HG03066 (cell line): Measurements from ENCODE around the gene ACADVL.

Experiments
- ATAC-seq: cut with Tn5 transposase; IDR thresholded peaks from one replicate; pipeline ENCODE4 v1.9.1; 2021; ENCODE audit warnings: low read depth; ENCODE audit not compliant: unreplicated experiment

Gene ACADVL

DNA sequence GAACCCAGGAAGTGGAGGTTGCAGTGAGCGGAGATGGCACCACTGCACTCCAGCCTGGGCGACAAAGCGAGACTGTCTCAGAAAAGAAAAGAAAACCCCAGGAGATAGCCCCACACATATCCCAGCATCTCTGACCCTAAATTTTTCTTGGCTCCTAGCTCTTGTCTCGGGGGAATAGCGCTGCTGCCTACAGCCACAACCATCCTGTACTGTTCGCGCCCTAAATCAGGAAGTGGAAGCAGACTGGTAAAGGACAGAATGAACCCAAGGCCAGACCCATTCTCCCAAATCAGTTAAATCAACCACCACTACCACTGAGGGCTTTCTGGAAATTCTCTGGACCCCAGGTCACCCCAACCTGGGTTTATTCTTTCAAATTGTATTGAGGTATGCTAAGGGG lies 30.1 kb downstream of the ACADVL start:
- no peak for ATAC-seq

DNA sequence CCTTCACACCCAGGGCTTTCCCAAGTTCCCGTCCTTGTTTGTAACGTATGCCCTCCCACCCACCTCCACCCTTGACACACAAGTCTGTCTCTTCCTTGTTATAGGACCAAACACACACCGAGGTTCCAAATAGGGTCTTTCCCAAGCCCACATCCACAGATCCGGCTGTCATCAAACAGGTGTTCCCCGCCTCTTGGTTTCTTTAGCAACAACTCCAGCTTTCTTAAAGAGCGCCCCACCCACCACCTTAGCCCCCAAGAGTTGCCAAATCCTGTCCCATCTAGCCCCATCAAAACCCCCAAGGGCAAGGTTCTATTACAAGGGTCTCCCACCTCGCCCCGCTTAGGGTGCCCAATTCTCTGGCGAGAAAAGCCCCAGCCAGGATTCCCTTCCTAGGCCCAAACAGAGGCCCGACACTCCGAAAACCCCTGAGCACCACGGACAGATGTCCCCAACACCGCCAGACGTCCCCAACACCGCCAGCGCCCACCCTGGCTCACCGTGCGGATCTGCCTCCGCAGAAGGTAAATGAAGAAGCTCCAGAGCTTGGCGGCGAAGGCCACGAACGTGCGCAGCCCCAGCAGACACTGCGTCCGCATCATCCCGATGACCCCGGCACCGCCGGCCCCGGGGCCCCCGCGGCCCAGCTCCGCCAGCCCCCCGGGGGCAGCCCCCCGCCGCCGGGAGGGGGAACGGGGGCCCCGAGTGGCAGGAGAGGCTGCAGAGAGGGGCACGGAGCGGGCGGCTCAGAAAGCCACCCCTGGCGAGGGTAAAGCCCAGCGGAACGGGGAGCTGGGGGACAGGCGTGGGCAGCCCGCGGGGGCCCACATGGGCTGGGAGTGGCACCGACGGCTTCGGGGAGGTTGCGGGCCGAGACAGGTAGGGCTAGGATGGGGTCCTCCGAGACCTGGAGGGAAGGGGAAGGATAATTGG lies 31.2 kb downstream of the ACADVL start:
- ATAC-seq, result no peak

DNA sequence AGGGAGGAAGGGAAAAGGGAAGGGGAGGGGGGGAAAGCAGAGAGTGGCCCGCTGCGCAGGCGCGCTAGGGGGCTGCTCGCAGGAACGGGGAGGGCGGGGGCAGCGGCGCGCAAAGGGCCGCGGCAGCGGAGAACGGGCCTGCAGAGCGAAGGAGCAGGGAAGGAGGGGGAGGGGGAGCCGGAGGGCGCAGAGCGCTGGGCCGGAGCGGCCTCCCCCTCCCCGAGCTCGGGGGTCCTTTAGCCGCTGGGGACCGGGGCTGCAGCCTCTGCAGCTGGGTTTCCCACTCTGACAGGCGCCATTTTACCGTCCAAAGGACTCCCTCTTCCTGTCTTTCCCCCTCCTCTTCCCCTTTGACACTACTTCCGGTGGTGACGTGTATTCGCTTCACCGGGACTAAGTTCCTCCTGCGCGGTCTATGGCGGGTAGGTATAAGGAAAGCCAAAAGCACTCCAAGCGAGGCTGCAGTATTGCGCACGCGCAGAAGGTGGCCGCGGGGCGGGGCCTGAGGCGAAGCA lies 32.0 kb downstream of the ACADVL start, which contains the start of gene CTDNEP1:
Gene CTDNEP1 (minus strand): TSS at position 74 of the 515 bp plus-strand sequence. CDS start 438 bp downstream, outside the sequence.
- peak; percentile 87 for ATAC-seq

- peak; percentile 50 for ATAC-seq
Observed at GRCh38 chr17:7252176-7253043, 32.7 kb downstream of the ACADVL start, which contains the start of gene ELP5. Gene ELP5 (plus strand): TSS chr17:7252215. CDS start chr17:7252551, 336 bp downstream.

GRCh38 chr17:7253082-7253481 lies 33.3 kb downstream of the ACADVL start:
- no peak for ATAC-seq

DNA sequence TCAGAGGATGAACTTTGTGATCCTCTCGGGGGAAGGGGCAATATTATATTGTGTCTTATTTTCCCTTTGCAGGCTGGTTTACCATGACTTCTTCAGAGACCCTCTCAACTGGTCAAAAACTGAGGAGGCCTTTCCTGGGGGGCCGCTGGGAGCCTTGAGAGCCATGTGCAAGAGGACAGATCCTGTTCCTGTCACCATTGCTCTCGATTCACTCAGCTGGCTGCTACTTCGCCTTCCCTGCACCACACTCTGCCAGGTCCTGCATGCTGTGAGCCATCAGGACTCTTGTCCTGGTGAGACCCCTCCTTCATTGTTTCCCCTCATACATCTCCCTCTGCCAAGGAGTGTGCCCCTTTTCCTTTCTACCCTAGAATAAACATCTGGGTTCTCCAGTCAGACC lies 34.8 kb downstream of the ACADVL start:
- ATAC-seq, result no peak

- ATAC-seq, result no peak
Observed at GRCh38 chr17:7256766-7257456, 37.2 kb downstream of the ACADVL start.

DNA sequence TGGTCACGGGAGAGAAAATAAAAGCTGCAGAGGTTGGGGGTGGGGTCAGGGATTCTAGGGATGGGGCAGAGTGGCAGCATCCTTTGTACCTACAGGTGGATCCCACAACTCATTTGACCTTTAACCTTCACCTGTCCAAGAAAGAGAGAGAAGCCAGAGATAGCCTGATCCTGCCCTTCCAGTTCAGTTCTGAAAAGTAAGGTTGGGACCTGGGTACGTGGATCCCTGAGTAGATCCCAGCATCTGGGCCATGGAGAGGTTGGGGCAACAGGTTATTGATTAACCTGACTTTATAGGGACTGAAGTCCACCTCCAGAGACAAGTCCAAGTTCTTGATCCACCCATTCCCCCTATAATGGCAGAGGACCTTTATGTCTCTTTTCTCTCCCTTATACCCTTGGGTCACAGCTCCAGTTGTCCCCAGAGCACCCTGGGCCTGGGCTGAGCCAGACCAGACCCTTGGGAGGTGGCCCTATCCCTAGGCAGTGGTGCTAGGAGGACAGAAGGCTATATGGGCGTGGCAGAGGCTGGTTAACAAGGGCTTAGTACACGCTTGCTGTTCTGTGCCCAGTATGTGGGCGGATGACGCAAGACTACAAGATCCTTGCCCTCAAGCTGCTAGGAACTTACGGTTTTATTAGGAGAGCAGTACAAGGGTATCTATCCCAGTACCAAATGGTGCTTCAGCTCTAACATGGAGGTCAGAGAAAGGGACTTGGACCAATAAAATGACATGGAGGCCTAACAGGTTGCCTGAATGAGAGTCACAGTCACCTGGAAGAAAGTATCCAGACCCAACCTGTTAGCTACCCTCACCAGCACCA lies 39.2 kb downstream of the ACADVL start:
- ATAC-seq, result no peak

- ATAC-seq, result no peak
Observed at GRCh38 chr17:7259555-7259889, 39.8 kb downstream of the ACADVL start.

- ATAC-seq, result no peak
Observed at GRCh38 chr17:7260151-7260550, 40.4 kb downstream of the ACADVL start.

- ATAC-seq, result no peak
Observed at GRCh38 chr17:7260651-7261378, 41.1 kb downstream of the ACADVL start.

GRCh38 chr17:7261379-7262191 lies 41.8 kb downstream of the ACADVL start:
- ATAC-seq, result no peak

- no peak for ATAC-seq
Observed at GRCh38 chr17:7262192-7262934, 42.6 kb downstream of the ACADVL start, which contains the start of gene CLDN7. Gene CLDN7 (minus strand): TSS chr17:7262478. CDS start chr17:7262043, 435 bp downstream.

DNA sequence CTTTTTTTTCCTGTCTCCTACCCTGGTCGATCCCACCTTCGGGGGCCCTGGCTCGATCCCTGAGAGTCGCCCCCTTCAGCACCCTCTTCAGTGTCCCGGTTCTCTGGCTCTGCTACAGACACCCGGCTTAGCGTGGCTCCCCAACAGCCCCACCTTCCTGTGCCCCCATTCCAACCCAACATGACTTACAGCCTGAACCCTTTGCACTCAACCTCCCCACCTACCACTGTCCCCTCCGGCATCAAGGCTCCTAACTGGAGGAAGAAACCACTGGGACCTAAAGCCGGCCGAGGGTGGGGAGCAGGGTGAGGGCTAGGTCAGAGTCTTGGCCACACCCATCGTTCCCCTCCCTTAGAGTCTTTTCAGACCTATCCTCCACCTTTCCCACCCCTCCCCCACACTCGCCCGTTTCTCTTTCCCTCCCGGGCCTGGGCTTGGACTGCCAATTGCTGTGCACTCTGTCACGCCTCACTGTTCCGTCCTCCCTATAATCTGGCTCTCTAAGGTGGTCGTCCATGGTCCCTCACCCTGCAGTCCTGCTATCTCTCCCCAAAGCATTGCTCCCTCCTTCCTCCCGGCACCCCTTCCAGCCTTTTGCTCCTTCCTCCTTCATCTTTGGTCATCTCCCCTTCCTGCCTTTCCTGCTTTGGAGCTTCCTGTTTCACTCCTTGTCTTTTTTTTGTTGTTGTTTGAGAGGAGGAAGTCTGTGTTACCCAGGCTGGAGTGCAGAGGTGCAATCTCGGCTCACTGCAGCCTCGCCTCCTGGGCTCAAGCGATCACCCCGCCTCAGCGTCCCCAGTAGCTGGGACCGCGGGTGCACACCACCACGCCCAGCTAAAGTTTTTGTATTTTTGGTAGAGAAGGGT lies 43.4 kb downstream of the ACADVL start:
- ATAC-seq, result no peak

GRCh38 chr17:7263801-7264078 lies 44.0 kb downstream of the ACADVL start:
- ATAC-seq, result no peak

GRCh38 chr17:7266784-7267183 lies 47.0 kb downstream of the ACADVL start:
- no peak for ATAC-seq
